HG03159 (cell line): ENCODE results near the gene FAM156A.
"Not testable (repeated sequence)": the region's sequence is repeated elsewhere in the genome, so short reads cannot be mapped to it uniquely, and the experiment has no call there.

ENCODE experiments used
- ATAC-seq: cut with Tn5 transposase; IDR thresholded peaks from one replicate; pipeline ENCODE4 v1.9.1; 2021; ENCODE audit warnings: mild to moderate bottlenecking, moderate library complexity; ENCODE audit not compliant: unreplicated experiment

FAM156A gene

GRCh38 chrX:52967922-52968321 is 9.6 kb upstream of the FAM156A start:
- ATAC-seq = not testable (repeated sequence)

- not testable (repeated sequence) for ATAC-seq
Measured at GRCh38 chrX:52966993-52967738, 8.8 kb upstream of the FAM156A start.

- ATAC-seq = peak; percentile 18
Measured at GRCh38 chrX:52958961-52959360, 643 bp upstream of the FAM156A start.

GRCh38 chrX:52949884-52950283 is 8.4 kb downstream of the FAM156A start:
- not testable (repeated sequence) for ATAC-seq

GRCh38 chrX:52949325-52949724 is 9.0 kb downstream of the FAM156A start:
- not testable (repeated sequence) for ATAC-seq

GRCh38 chrX:52948265-52948664 is 10.1 kb downstream of the FAM156A start:
- not testable (repeated sequence) for ATAC-seq

GRCh38 chrX:52947501-52947900 is 10.8 kb downstream of the FAM156A start:
- ATAC-seq = not testable (repeated sequence)

- ATAC-seq = not testable (repeated sequence)
Measured at GRCh38 chrX:52945838-52946494, 12.4 kb downstream of the FAM156A start.

GRCh38 chrX:52941728-52942127 is 16.6 kb downstream of the FAM156A start:
- ATAC-seq = not testable (repeated sequence)

- not testable (repeated sequence) for ATAC-seq
Measured at GRCh38 chrX:52940704-52941103, 17.6 kb downstream of the FAM156A start.

- not testable (repeated sequence) for ATAC-seq
Measured at GRCh38 chrX:52935470-52935784, 22.9 kb downstream of the FAM156A start.

GRCh38 chrX:52934704-52935469 is 23.4 kb downstream of the FAM156A start:
- peak; percentile 91 for ATAC-seq

- peak; percentile 26 for ATAC-seq
Measured at GRCh38 chrX:52933976-52934703, 24.2 kb downstream of the FAM156A start.

GRCh38 chrX:52933213-52933612 is 25.1 kb downstream of the FAM156A start:
- ATAC-seq = no peak

GRCh38 chrX:52930214-52930613 is 28.1 kb downstream of the FAM156A start:
- ATAC-seq = not testable (repeated sequence)

GRCh38 chrX:52923781-52924241 is 34.5 kb downstream of the FAM156A start:
- ATAC-seq = no peak

GRCh38 chrX:52914704-52915103 is 43.6 kb downstream of the FAM156A start:
- not testable (repeated sequence) for ATAC-seq

GRCh38 chrX:52913681-52914080 is 44.6 kb downstream of the FAM156A start:
- not testable (repeated sequence) for ATAC-seq

GRCh38 chrX:52909313-52909969 is 48.9 kb downstream of the FAM156A start:
- not testable (repeated sequence) for ATAC-seq

- ATAC-seq = not testable (repeated sequence)
Measured at GRCh38 chrX:52907900-52908299, 50.4 kb downstream of the FAM156A start.
